GM19025 (cell line): Measurements from ENCODE around the gene CSNK2A2.

Experiments
- ATAC-seq: cut with Tn5 transposase; IDR thresholded peaks from one replicate; pipeline ENCODE4 v1.9.1; 2021; ENCODE audit warnings: mild to moderate bottlenecking, low read depth, moderate library complexity; ENCODE audit not compliant: unreplicated experiment

The CSNK2A2 gene

GRCh38 chr16:58198022-58198683, at the start of gene CSNK2A2:
Gene CSNK2A2, minus strand, starts transcription at chr16:58198106. Its CDS starts 370 bp downstream, at chr16:58197736.
- ATAC-seq = peak; percentile 95

DNA sequence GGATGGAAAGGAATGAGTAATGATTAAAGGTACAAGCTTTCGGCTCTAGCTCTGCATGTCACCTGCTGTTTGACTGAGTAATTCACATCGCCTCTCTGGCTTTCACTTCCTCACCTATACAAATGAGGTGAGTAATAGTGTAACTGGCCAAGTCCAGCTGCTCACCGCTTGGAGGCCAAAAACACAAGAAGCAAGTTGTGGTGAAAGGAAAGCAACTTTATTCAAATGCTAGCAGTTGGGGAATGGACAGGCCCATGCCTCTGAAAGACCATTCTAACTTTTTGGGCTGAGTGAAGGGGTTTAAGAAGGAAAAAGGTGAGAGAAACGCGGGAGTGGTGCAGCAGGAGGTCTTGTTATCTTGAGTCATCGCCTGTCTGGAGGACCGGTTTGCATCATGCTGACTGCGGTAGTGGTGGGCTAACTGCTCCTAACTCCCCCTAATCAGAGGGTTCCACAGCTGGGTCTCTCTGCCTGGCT, 45.7 kb upstream of the CSNK2A2 start:
- ATAC-seq = peak; percentile 97

DNA sequence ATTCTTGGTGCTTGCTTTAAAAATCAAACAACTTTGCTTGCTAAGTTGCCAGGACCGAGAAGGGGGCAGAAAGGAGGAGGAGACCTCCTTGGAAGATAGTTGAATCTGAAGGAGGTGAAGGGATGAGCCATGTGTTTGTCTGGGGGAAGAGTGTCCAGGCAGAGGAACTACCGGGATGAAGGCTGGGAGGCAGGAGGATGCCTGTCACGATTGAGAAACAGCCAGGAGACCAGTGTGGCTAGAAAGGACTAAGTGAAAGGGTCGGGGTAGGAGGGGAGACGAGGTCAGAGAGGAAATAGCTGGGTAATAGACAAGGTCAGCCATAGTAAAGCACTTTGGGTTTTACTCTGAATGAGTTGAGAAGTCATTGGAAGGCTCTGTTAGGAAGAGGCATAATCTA, 38.9 kb upstream of the CSNK2A2 start:
- ATAC-seq = no peak

DNA sequence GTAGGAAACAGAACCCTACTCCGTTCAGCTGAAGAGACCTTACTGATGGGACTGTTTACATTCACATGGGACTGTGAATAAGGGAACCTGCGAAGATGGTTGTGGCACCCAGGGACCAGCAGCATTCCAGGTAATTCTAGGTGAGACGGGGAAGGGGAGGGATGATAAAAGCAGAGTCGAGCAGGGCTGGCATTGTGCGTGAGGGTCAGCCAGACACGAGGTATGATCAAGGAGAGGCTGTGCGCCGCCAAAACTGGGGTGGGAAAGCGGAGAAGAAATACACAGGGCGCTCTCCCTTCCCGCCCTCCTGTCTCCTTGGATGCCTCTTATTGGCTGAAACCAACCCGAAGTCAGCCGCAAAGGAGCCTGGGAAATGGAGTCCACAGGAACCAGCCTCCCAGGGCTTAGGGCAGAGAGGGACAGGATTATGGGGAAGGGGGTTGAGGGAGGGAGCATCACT, 38.4 kb upstream of the CSNK2A2 start:
- ATAC-seq = peak; percentile 94

GRCh38 chr16:58235663-58236062, 37.8 kb upstream of the CSNK2A2 start:
- no peak for ATAC-seq

- no peak for ATAC-seq
Measured at GRCh38 chr16:58234831-58235595, 37.1 kb upstream of the CSNK2A2 start.

- ATAC-seq = no peak
Measured at GRCh38 chr16:58230259-58230658, 32.4 kb upstream of the CSNK2A2 start.

DNA sequence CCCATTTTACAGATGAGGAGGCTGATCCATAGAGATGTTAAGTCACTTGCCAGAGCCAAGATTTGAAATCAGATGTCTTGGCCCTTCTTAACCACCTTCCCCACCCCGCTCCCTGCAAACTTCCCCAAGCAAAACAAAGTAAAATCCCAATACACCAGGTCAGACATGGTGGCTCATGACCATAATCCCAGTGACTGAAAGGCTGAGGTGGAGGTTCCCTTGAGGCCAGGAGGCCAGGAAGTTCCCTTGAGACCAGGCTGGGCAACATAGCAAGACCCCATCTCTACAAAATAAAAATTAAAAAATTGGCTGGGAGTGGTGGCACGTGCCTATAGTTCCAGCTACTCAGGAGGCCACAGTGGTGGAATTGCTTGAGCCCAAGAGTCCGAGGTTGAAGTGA, 28.9 kb upstream of the CSNK2A2 start:
- ATAC-seq = no peak

GRCh38 chr16:58225965-58226602, 28.2 kb upstream of the CSNK2A2 start:
- ATAC-seq = no peak

- ATAC-seq = no peak
Measured at GRCh38 chr16:58222532-58223316, 24.8 kb upstream of the CSNK2A2 start.

- no peak for ATAC-seq
Measured at GRCh38 chr16:58219432-58219831, 21.5 kb upstream of the CSNK2A2 start.

DNA sequence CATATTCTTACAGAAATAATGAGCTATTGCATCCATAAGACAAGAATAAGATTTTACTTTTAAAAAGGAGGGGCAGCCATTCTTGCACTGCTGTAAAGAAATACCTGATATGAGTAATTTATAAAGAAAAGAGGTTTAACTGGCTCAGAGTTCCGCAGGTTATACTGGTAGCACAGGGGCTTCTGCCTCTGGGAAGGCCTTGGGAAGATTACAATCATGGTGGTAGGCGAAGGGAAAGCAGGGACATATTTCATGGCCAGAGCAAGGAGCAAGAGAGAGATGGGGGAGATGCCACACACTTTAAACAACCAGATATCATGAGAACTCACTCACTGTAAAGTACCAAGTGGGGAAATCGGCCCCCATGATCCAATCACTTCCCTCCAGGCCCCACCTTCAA, 20.9 kb upstream of the CSNK2A2 start:
- ATAC-seq = no peak

- ATAC-seq = no peak
Measured at GRCh38 chr16:58217311-58217925, 19.5 kb upstream of the CSNK2A2 start.

- ATAC-seq = no peak
Measured at GRCh38 chr16:58212824-58213655, 15.1 kb upstream of the CSNK2A2 start.

GRCh38 chr16:58211846-58212245, 13.9 kb upstream of the CSNK2A2 start:
- ATAC-seq = no peak

DNA sequence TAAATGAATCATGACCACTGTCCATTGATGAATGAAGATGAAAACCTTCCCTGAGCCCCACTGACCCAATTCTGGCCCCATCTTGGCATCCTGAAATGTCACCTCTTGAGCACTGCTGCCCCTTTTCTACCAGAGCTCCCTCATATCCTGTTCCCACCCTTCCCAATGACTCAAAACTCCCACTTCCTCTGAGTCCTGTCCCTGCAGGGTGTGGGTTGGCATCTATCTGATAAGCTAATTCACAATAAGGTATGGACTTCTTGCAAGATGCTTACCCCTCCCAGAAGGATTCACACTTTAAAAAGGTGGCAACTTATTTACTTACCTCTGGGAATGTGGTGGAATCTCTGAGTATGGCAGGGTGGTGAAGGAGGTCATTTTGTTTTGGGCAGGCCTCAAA, 13.3 kb upstream of the CSNK2A2 start:
- no peak for ATAC-seq

- ATAC-seq = no peak
Measured at GRCh38 chr16:58205276-58206036, 7.5 kb upstream of the CSNK2A2 start.

DNA sequence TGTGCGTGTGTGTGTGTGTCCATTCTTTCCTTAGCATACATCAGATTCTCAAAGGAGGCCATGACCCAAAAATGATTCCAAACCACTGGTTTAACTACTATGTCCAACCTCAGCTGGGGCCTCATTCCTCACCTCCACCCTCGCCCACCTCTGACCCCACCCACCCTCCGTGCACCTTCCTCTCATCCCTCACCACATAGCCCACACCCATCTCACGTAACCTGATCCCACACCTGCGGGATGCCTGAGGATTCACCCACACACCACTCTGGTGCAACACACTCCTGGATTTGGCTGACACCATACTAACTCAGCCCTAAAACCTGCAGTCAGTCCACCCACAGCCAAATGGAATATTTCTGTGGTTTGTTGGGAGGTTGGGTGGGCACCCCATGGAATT, 3.3 kb upstream of the CSNK2A2 start:
- ATAC-seq = no peak
